GM10248 (cell line): ENCODE data around the gene KRTAP3-1.

Source experiments
- CTCF ChIA-PET: fragments of 300-600 bp; sonication (Branson Sonifier 250); formaldehyde crosslinking; extraction: SDS; loops from one replicate; lab custom pipeline; 2021; ENCODE audit warnings: antibody characterized with exemption; lab: Yijun Ruan, JAX
- POLR2A ChIA-PET: fragments of 350-650 bp; sonication (Branson Sonifier 250); formaldehyde crosslinking; extraction: SDS; loops from one replicate; lab custom pipeline; 2020; ENCODE audit warnings: antibody characterized with exemption; lab: Yijun Ruan, JAX
- DNase-seq: peaks from one replicate; pipeline ENCODE4 v3.0.0; 2012; ENCODE audit errors: extremely low spot score
- TF ChIP-seq, protein P1 (sequence below): IDR thresholded peaks from 2 replicates; pipeline ENCODE4 v1.5.1; 2012; ENCODE audit warnings: mild to moderate bottlenecking, low read depth; ENCODE audit errors: extremely low read depth, missing control alignments, control extremely low read depth

KRTAP3-1 gene

DNA sequence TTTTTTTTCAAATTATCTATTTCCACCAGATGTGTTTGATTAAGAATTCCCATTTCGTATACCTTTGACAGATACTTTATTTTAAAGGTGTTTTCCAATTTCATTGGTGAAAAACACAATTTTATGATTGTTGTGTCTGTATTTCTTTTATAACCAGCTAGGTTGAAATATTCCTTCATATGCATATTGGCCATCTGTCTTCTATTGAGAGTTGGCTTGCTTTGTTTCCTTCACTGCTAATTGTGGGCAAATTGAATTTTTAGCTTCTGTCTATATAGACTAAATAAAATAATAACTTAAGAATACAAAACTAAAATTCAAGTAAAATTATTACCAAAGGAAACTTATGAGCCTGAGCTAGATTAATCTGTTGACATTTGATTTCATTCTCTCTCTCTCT, 13.8 kb downstream of the KRTAP3-1 start:
- CTCF ChIA-PET, result interaction anchor here (1.2 kb wide), 1 partner anchor 11 kb away, joined by 4 read pairs; no protein-coding TSS in a partner anchor

DNA sequence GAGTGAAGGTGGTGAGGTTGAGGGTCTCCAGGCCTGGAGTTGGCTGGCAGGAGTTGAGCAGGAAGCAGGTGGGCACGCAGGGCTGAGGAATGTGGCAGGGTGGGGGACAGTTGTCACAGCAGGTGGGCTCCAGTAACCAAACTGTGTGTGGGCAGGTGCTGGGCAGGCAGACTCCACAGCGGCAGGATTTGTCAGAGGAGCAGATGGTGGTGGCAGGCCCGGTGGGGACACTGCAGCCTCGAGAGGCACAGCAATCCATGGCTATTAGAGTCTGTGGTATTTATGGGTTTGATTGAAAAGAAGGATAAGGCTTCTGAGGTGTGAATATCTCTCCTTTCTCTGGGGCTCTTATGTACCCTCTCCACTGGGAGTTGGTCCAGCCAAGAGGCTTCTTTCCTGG, 15.1 kb downstream of the KRTAP3-1 start, which contains the start of gene KRTAP3-3:
KRTAP3-3 (minus strand) TSS at position 326 of the 400 bp plus-strand sequence; CDS start at position 259, 67 bp downstream.
- TF ChIP-seq, protein P1, sequence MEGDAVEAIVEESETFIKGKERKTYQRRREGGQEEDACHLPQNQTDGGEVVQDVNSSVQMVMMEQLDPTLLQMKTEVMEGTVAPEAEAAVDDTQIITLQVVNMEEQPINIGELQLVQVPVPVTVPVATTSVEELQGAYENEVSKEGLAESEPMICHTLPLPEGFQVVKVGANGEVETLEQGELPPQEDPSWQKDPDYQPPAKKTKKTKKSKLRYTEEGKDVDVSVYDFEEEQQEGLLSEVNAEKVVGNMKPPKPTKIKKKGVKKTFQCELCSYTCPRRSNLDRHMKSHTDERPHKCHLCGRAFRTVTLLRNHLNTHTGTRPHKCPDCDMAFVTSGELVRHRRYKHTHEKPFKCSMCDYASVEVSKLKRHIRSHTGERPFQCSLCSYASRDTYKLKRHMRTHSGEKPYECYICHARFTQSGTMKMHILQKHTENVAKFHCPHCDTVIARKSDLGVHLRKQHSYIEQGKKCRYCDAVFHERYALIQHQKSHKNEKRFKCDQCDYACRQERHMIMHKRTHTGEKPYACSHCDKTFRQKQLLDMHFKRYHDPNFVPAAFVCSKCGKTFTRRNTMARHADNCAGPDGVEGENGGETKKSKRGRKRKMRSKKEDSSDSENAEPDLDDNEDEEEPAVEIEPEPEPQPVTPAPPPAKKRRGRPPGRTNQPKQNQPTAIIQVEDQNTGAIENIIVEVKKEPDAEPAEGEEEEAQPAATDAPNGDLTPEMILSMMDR, result no peak
- POLR2A ChIA-PET, result no interaction called here
- no peak for DNase-seq
- CTCF ChIA-PET, result no interaction called here

More for the DNA sequence above, 13.8 kb downstream of the KRTAP3-1 start:
- TF ChIP-seq, protein P1, result no peak
- DNase-seq, result no peak
- POLR2A ChIA-PET, result no interaction called here

DNA sequence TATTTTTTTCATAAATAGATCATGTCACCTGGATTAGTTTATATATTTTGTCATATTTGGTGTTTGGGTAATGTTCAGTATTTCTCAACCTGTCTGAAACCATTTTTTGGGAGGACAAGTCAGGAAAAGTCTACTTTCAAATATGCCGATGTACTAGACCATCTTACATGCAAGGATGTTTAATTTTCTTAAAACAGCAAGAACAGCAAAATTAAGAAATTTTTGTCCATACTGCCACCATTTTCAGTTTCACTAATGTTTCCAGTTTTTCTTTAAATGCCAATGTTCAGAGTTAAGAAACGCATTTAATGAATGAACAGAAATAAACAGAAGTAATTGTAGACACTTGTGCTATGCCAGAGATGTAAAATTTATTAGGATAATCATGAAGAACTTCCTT, 15.8 kb downstream of the KRTAP3-1 start:
- ChIA-PET CTCF (no interaction called here), POLR2A (no interaction called here)
- no peak for DNase-seq
- TF ChIP-seq, protein P1, result no peak

DNA sequence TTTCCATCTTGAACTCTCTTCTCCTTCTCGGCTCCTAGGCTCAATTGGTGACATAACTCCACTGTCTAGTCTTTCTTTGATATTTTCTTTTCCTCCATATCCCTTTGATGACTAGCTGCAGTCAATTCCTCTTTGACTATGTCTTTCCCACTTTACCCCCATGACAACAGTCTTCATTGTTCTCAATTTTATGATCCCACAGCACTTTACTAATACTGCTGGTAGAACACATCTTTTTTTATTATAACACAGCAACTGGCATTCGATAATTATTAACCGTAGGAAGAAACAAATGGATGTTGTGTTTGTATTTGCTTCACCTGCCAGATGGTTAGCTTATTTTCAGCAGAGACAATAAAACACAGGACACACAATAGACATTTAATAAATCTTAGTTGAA, 16.3 kb downstream of the KRTAP3-1 start:
- POLR2A ChIA-PET, result no interaction called here
- CTCF ChIA-PET, result interaction anchor here (0.7 kb wide), 1 partner anchor 68 kb away, joined by 3 read pairs; no protein-coding TSS in a partner anchor
- DNase-seq, result no peak
- TF ChIP-seq, protein P1, result no peak

DNA sequence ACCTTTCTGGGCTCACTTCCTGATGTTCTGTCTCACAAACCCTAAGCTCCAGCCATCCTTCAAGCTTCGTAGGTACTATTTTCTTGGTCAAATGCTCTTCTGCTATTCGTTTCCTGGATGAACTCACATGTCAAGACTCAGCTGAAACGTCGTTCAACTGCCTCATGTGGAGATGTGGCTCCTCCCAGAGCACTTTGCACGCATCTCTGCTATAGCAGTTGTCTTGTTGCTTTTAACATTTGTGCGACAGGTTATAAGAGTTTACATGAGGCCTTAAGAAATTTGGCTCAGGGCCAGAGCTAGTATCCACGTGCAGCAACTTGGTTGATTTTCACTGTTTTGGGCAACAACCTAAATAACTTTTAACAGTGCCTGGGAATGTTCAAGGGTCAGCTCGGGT, 22.0 kb downstream of the KRTAP3-1 start:
- POLR2A ChIA-PET, result no interaction called here
- TF ChIP-seq, protein P1, result no peak
- DNase-seq, result no peak
- CTCF ChIA-PET, result interaction anchor here (0.9 kb wide), 1 partner anchor 10 kb away, joined by 3 read pairs; no protein-coding TSS in a partner anchor

DNA sequence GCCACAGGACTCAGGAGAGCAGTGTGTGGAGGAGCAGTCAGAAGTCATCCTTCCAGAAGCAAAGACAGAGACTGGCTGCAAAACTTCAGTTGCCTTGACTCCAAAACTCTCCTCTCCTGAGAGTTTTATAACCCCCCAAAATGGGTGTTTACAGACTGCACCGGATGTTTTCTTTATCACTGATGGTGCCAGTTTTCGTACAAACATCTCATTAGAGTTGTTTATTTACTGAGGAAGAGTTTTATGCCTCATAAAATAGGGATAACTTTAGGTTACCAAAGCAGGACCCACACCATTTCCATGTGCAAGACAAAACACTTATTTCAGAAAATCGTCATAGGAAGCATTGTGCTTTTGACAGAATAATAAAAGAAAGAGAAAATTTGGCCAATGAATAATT, 24.7 kb downstream of the KRTAP3-1 start, which contains the start of gene KRT40:
KRT40 (minus strand) TSS at position 101 of the 400 bp plus-strand sequence; CDS start at position 48, 53 bp downstream.
- ChIA-PET POLR2A (no interaction called here), CTCF (no interaction called here)
- no peak for DNase-seq
- TF ChIP-seq, protein P1, result no peak
